OCI-LY7 (cell line): ENCODE data around the gene ITSN1.

Source experiments
- EZH2phosphoT487 ChIP-seq: fragments of 200-600 bp; sonication (generic); IDR thresholded peaks from 2 replicates; pipeline ENCODE4 v1.6.1; 2018; ENCODE audit warnings: low read depth, borderline replicate concordance, mild to moderate bottlenecking, mixed run types, antibody characterized with exemption, low read length, moderate library complexity, mixed read lengths
- TF ChIP-seq, protein P1 (sequence below): fragments of 200-600 bp; sonication (generic); conservative IDR thresholded peaks from 2 replicates; pipeline ENCODE4 v1.5.1; 2014; ENCODE audit warnings: mild to moderate bottlenecking, antibody characterized with exemption, low read length, moderate library complexity, mixed read lengths

- TF ChIP-seq, protein P1, sequence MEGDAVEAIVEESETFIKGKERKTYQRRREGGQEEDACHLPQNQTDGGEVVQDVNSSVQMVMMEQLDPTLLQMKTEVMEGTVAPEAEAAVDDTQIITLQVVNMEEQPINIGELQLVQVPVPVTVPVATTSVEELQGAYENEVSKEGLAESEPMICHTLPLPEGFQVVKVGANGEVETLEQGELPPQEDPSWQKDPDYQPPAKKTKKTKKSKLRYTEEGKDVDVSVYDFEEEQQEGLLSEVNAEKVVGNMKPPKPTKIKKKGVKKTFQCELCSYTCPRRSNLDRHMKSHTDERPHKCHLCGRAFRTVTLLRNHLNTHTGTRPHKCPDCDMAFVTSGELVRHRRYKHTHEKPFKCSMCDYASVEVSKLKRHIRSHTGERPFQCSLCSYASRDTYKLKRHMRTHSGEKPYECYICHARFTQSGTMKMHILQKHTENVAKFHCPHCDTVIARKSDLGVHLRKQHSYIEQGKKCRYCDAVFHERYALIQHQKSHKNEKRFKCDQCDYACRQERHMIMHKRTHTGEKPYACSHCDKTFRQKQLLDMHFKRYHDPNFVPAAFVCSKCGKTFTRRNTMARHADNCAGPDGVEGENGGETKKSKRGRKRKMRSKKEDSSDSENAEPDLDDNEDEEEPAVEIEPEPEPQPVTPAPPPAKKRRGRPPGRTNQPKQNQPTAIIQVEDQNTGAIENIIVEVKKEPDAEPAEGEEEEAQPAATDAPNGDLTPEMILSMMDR, result no peak
- TF ChIP-seq EZH2phosphoT487, result no peak
Measured at GRCh38 chr21:33698087-33698860, 56.0 kb downstream of the ITSN1 start.
